Naive thymus-derived CD4-positive, alpha-beta T cell (primary cell): Measurements from ENCODE around the gene DNAJC16. TPM values are rescaled to one million over a fixed set of nuclear protein-coding genes. Genes with fewer than 3 reads are reported as not detected.
"Not testable (repeated sequence)": the region's sequence is repeated elsewhere in the genome, so short reads cannot be mapped to it uniquely, and the experiment has no call there.

Experiments
- ATAC-seq: fragments of 150-1000 bp; cut with Tn5 transposase; 2 replicates; pipeline ENCODE4 v1.10.0; 2021; ENCODE audit warnings: mild to moderate bottlenecking, moderate library complexity
- CTCF ChIA-PET: fragments of 350-600 bp; sonication (Branson Sonifier 250); formaldehyde crosslinking; loops from one replicate; lab custom pipeline; 2021; ENCODE audit warnings: antibody characterized with exemption; lab: Charles Lee
- POLR2A ChIA-PET: fragments of 350-600 bp; sonication (Branson Sonifier 250); formaldehyde crosslinking; loops from one replicate; lab custom pipeline; 2021; ENCODE audit warnings: antibody characterized with exemption, inconsistent platforms; lab: Charles Lee
- DNase-seq, 9 donors: peaks; one replicate each; pipeline versions ENCODE4 v3.0.0 to v3.0.0-alpha.2; 2020 to 2022; ENCODE audit warnings: mixed read lengths in 1 of 9
- H3K27ac ChIP-seq: one replicate; pipeline ENCODE4 v1.7.0; 2013; ENCODE audit warnings: mild to moderate bottlenecking, low read depth, low read length, moderate library complexity
- H3K27me3 ChIP-seq, 2 donors: one replicate each; pipeline ENCODE4 v1.7.0; 2013; ENCODE audit warnings: low read length in 2 of 2, mild to moderate bottlenecking in 2 of 2, moderate library complexity in 2 of 2; ENCODE audit not compliant: control insufficient read depth in 2 of 2, insufficient read depth in 2 of 2
- H3K36me3 ChIP-seq, 3 experiments: 1 replicate in 2 of 3; 2 replicates in 1 of 3; pipeline ENCODE4 v1.7.0; 2013; ENCODE audit warnings: low read length in 3 of 3, mild to moderate bottlenecking in 3 of 3, moderate library complexity in 1 of 3; ENCODE audit not compliant: insufficient read depth in 3 of 3, control insufficient read depth in 2 of 3
- H3K4me1 ChIP-seq, 2 donors: one replicate each; pipeline ENCODE4 v1.7.0; 2013; ENCODE audit warnings: low read length in 2 of 2, mild to moderate bottlenecking in 2 of 2, moderate library complexity in 1 of 2; ENCODE audit not compliant: control insufficient read depth in 2 of 2, insufficient read depth in 2 of 2
- H3K4me3 ChIP-seq: 2 replicates; pipeline ENCODE4 v1.7.0; 2013; ENCODE audit warnings: mild to moderate bottlenecking, low read length
- H3K9me3 ChIP-seq, 3 experiments: 1 replicate in 2 of 3; 2 replicates in 1 of 3; pipeline ENCODE4 v1.7.0; 2013; ENCODE audit warnings: low read length in 3 of 3; ENCODE audit not compliant: control insufficient read depth in 2 of 3
- H3K27ac Mint-ChIP-seq, 9 donors: one replicate each; pipeline ENCODE4 v1.8.0; 2020 to 2022; ENCODE audit warnings: mixed read lengths in 9 of 9, mild to moderate bottlenecking in 8 of 9, moderate library complexity in 5 of 9, inconsistent platforms in 2 of 9
- H3K27me3 Mint-ChIP-seq, 5 donors: one replicate each; pipeline ENCODE4 v1.8.0; 2021 to 2022; ENCODE audit warnings: mixed read lengths in 5 of 5, mild to moderate bottlenecking in 1 of 5
- H3K36me3 Mint-ChIP-seq, 5 donors: one replicate each; pipeline ENCODE4 v1.8.0; 2020 to 2022; ENCODE audit warnings: mixed read lengths in 5 of 5, mild to moderate bottlenecking in 3 of 5, inconsistent platforms in 1 of 5
- H3K4me1 Mint-ChIP-seq, 7 donors: one replicate each; pipeline ENCODE4 v1.8.0; 2020 to 2022; ENCODE audit warnings: mixed read lengths in 7 of 7, mild to moderate bottlenecking in 3 of 7, inconsistent platforms in 1 of 7
- H3K4me3 Mint-ChIP-seq, 10 donors: one replicate each; pipeline ENCODE4 v1.8.0; 2020 to 2022; ENCODE audit warnings: mild to moderate bottlenecking in 10 of 10, mixed read lengths in 10 of 10, moderate library complexity in 6 of 10, inconsistent platforms in 2 of 10
- H3K9me3 Mint-ChIP-seq, 11 donors: one replicate each; pipeline ENCODE4 v1.8.0; 2020 to 2022; ENCODE audit warnings: mixed read lengths in 11 of 11, mild to moderate bottlenecking in 4 of 11, inconsistent platforms in 1 of 11, moderate library complexity in 1 of 11
- intact Hi-C, 2 donors: fragments of 100-400 bp; cut with micrococcal nuclease; formaldehyde crosslinking; loops; one replicate each; pipeline ENCODE4 v1.15.1; 2023
- polyA plus RNA-seq, 2 donors: library from polyadenylated mRNA; unstranded; fragments of 300-500 nt; fragmentation: Illumina TruSeq; gene quantifications; one replicate each; pipeline ENCODE4 v1.2.3, GENCODE V29; 2021
- total RNA-seq, 6 experiments: library from RNA in 5 of 6; stranded (reverse) in 5 of 6; gene quantifications; 1 replicate in 5 of 6; 2 replicates in 1 of 6; pipeline ENCODE4 v1.2.3 and lab custom pipeline; 2021 to 2026

DNAJC16 gene
- total and polyA plus RNA-seq, 7 experiments from 2014 or later = 9.6 to 29.4 (median 20.4) TPM

GRCh38 chr1:15603050-15603965 is 76.7 kb downstream of the DNAJC16 start:
- H3K27ac ChIP-seq = peak overlapping the region; percentile 68
- Mint-ChIP-seq H3K27ac (peak overlapping the region; percentile 57 to 94 (median 81)), H3K27me3 (peaks cover 0 to 13% (median 0%) of the 10 kb centered on the region in 5 donors), H3K36me3 (peaks cover 0 to 6% (median 0%) of the 10 kb centered on the region in 5 donors), H3K9me3 (no peaks in the 10 kb centered on the region), H3K4me3 (peak overlapping the region; percentile 73 to 95 (median 82)), H3K4me1 (peaks cover 0 to 14% (median 12%) of the 10 kb centered on the region in 7 donors)
- ATAC-seq (peak; percentile 99), DNase-seq (peak; percentile 80 to 95 (median 90))
- no peaks in the 10 kb centered on the region for H3K36me3 ChIP-seq
- intact Hi-C loops = loop anchor here (1.0 to 5.0 kb wide), 4 partner anchors 14 to 84 kb away; partner anchors contain the start of genes DDI2 (in 2 of the 2) and DNAJC16 (in 1 of the 2)
- H3K4me1 ChIP-seq = peaks cover 9 to 11% of the 10 kb centered on the region in 2 donors
- POLR2A ChIA-PET = interaction anchor here (0.6 to 3.7 kb wide), 10 partner anchors 11 to 361 kb away, joined by 3 to 20 read pairs (median 4); partner anchors contain the start of gene AGMAT
- CTCF ChIA-PET = interaction anchor here (0.5 to 0.6 kb wide), 2 partner anchors 11 to 16 kb away, joined by 3 to 4 read pairs; no protein-coding TSS in a partner anchor
- no peaks in the 10 kb centered on the region for H3K27me3 ChIP-seq
- H3K9me3 ChIP-seq = no peaks in the 10 kb centered on the region
- H3K4me3 ChIP-seq = peak overlapping the region; percentile 88

- H3K27ac Mint-ChIP-seq = peak overlapping the region; percentile 57 to 94 (median 81)
- ATAC-seq, DNase-seq, H3K27me3 ChIP-seq, CTCF ChIA-PET, H3K36me3 Mint-ChIP-seq, H3K9me3 ChIP-seq, H3K9me3 Mint-ChIP-seq, H3K36me3 ChIP-seq: not testable (repeated sequence)
- H3K4me3 ChIP-seq = peak overlapping the region; percentile 88
- H3K4me1 Mint-ChIP-seq = peaks cover 0 to 14% (median 12%) of the 10 kb centered on the region in 7 donors
- POLR2A ChIA-PET = interaction anchor here (0.9 to 3.7 kb wide), 7 partner anchors 12 to 77 kb away, joined by 3 to 20 read pairs (median 6); partner anchors contain the start of genes AGMAT and DNAJC16
- peak overlapping the region; percentile 68 for H3K27ac ChIP-seq
- H3K27me3 Mint-ChIP-seq = peaks cover 0 to 10% (median 0%) of the 10 kb centered on the region in 5 donors
- intact Hi-C loops = loop anchor here (1.0 to 5.0 kb wide), 4 partner anchors 13 to 83 kb away; partner anchors contain the start of genes DDI2 (in 2 of the 2) and DNAJC16 (in 1 of the 2)
- peaks cover 9 to 11% of the 10 kb centered on the region in 2 donors for H3K4me1 ChIP-seq
- peak overlapping the region; percentile 73 to 95 (median 82) for H3K4me3 Mint-ChIP-seq
Measured at GRCh38 chr1:15603966-15604282, 77.3 kb downstream of the DNAJC16 start.

GRCh38 chr1:15604400-15604799 is 77.8 kb downstream of the DNAJC16 start:
- peak overlapping the region in 8 of 10 donors; percentile 73 to 95 (median 82) for H3K4me3 Mint-ChIP-seq
- H3K27ac ChIP-seq, ATAC-seq, CTCF ChIA-PET, H3K27me3 Mint-ChIP-seq, H3K36me3 ChIP-seq, H3K9me3 ChIP-seq, H3K9me3 Mint-ChIP-seq, DNase-seq, H3K4me3 ChIP-seq, H3K27me3 ChIP-seq, H3K36me3 Mint-ChIP-seq: not testable (repeated sequence)
- peaks cover 0 to 14% (median 12%) of the 10 kb centered on the region in 7 donors for H3K4me1 Mint-ChIP-seq
- H3K27ac Mint-ChIP-seq = peak overlapping the region in 3 of 9 donors; percentile 57 to 88 (median 79)
- peaks cover 9 to 11% of the 10 kb centered on the region in 2 donors for H3K4me1 ChIP-seq
- intact Hi-C loops = loop anchor here in 1 of 2 donors (5.0 kb wide), 1 partner anchor 83 kb away; no protein-coding TSS in a partner anchor
- POLR2A ChIA-PET = interaction anchor here (1.1 to 3.7 kb wide), 4 partner anchors 11 to 78 kb away, joined by 3 to 20 read pairs (median 8); partner anchors contain the start of genes AGMAT and DNAJC16

- Histone ChIP-seq H3K9me3 (no peaks in the 10 kb centered on the region), H3K27ac (no peak overlapping the region), H3K27me3 (no peaks in the 10 kb centered on the region), H3K4me3 (no peak overlapping the region), H3K36me3 (no peaks in the 10 kb centered on the region), H3K4me1 (peaks cover 9 to 11% of the 10 kb centered on the region in 2 donors)
- peak overlapping the region in 1 of 10 donors; percentile 29 for H3K4me3 Mint-ChIP-seq
- H3K4me1 Mint-ChIP-seq = peaks cover 0 to 14% (median 12%) of the 10 kb centered on the region in 7 donors
- no peak for DNase-seq
- CTCF ChIA-PET = interaction anchor here (0.6 kb wide), 1 partner anchor 283 kb away, joined by 4 read pairs; no protein-coding TSS in a partner anchor
- peaks cover 0 to 6% (median 0%) of the 10 kb centered on the region in 5 donors for H3K36me3 Mint-ChIP-seq
- intact Hi-C loops = no loop called here
- POLR2A ChIA-PET = interaction anchor here (0.6 to 3.7 kb wide), 4 partner anchors 10 to 109 kb away, joined by 3 to 20 read pairs (median 6); no protein-coding TSS in a partner anchor
- no peak for ATAC-seq
- no peaks in the 10 kb centered on the region for H3K9me3 Mint-ChIP-seq
- peaks cover 0 to 9% (median 0%) of the 10 kb centered on the region in 5 donors for H3K27me3 Mint-ChIP-seq
- H3K27ac Mint-ChIP-seq = no peak overlapping the region
Measured at GRCh38 chr1:15605398-15606383, 79.0 kb downstream of the DNAJC16 start.

GRCh38 chr1:15609631-15610030 is 83.0 kb downstream of the DNAJC16 start:
- intact Hi-C loops = no loop called here
- no peaks in the 10 kb centered on the region for H3K9me3 Mint-ChIP-seq
- H3K9me3 ChIP-seq = no peaks in the 10 kb centered on the region
- no peak overlapping the region for H3K4me3 ChIP-seq
- no peaks in the 10 kb centered on the region for H3K4me1 ChIP-seq
- no peak overlapping the region for H3K27ac ChIP-seq
- no peaks in the 10 kb centered on the region for H3K36me3 Mint-ChIP-seq
- no peak overlapping the region for H3K4me3 Mint-ChIP-seq
- H3K27ac Mint-ChIP-seq = no peak overlapping the region
- POLR2A ChIA-PET = interaction anchor here (0.6 kb wide), 1 partner anchor 54 kb away, joined by 5 read pairs; no protein-coding TSS in a partner anchor
- peaks cover 0 to 9% (median 0%) of the 10 kb centered on the region in 5 donors for H3K27me3 Mint-ChIP-seq
- no peaks in the 10 kb centered on the region for H3K4me1 Mint-ChIP-seq
- no peak for ATAC-seq
- CTCF ChIA-PET = no interaction called here
- H3K27me3 ChIP-seq = no peaks in the 10 kb centered on the region
- no peaks in the 10 kb centered on the region for H3K36me3 ChIP-seq
- no peak for DNase-seq
